OCI-LY7 (cell line): ENCODE measurements around the gene PIP4K2A. TPM values are rescaled to one million over a fixed set of nuclear protein-coding genes. Genes with fewer than 3 reads are reported as not detected.
"Not testable (repeated sequence)": the region's sequence is repeated elsewhere in the genome, so short reads cannot be mapped to it uniquely, and the experiment has no call there.

Experiments used
- BruUV-seq: library from RNA; stranded (reverse); fragments of 400-500 nt; replicated peaks from 2 replicates; lab custom pipeline; 2021; lab: Mats Ljungman, UMichigan
- CTCF ChIA-PET: fragments of 300-600 bp; sonication (Branson Sonifier 250); formaldehyde crosslinking; loops from one replicate; lab custom pipeline; 2022; ENCODE audit warnings: antibody characterized with exemption; ENCODE audit not compliant: unreplicated experiment; lab: Charles Lee
- POLR2A ChIA-PET: fragments of 300-600 bp; sonication (Branson Sonifier 250); formaldehyde crosslinking; loops from one replicate; lab custom pipeline; 2022; ENCODE audit warnings: antibody characterized with exemption; lab: Charles Lee
- DNase-seq: peaks from one replicate; pipeline ENCODE4 v3.0.0-alpha.2; 2015; ENCODE audit warnings: low spot score
- H2AFZ ChIP-seq: fragments of 200-600 bp; sonication (generic), shearing (Covaris generic); 2 replicates; pipeline ENCODE4 v1.6.1; 2014; ENCODE audit warnings: mild to moderate bottlenecking, antibody characterized with exemption, low read length, moderate library complexity
- H3K27ac ChIP-seq: fragments of 200-600 bp; sonication (generic); 2 replicates; pipeline ENCODE4 v1.5.1; 2014; ENCODE audit warnings: mixed run types, low read depth, mild to moderate bottlenecking, moderate library complexity, low read length, inconsistent platforms; ENCODE audit not compliant: poor library complexity, severe bottlenecking
- H3K36me3 ChIP-seq: fragments of 200-600 bp; sonication (generic); 2 replicates; pipeline ENCODE4 v1.6.1; 2014; ENCODE audit warnings: mild to moderate bottlenecking, antibody characterized with exemption, low read length, moderate library complexity, mixed read lengths; ENCODE audit not compliant: insufficient read depth
- H3K4me1 ChIP-seq: fragments of 200-600 bp; sonication (generic); 2 replicates; pipeline ENCODE4 v1.5.1; 2014; ENCODE audit warnings: mild to moderate bottlenecking, low read length; ENCODE audit not compliant: insufficient read depth, poor library complexity, severe bottlenecking
- H3K4me2 ChIP-seq: fragments of 200-600 bp; sonication (generic); 2 replicates; pipeline ENCODE4 v1.6.1; 2014; ENCODE audit warnings: mild to moderate bottlenecking, low read length
- H3K4me3 ChIP-seq: fragments of 200-600 bp; sonication (generic); 2 replicates; pipeline ENCODE4 v1.5.1; 2014; ENCODE audit warnings: mild to moderate bottlenecking, low read depth, low read length; ENCODE audit not compliant: poor library complexity, severe bottlenecking
- H3K79me2 ChIP-seq: fragments of 200-600 bp; sonication (generic); 2 replicates; pipeline ENCODE4 v1.6.1; 2016; ENCODE audit warnings: low read depth, mild to moderate bottlenecking, low read length, moderate library complexity, mixed read lengths; ENCODE audit not compliant: insufficient read depth
- H3K9me2 ChIP-seq: fragments of 200-600 bp; sonication (generic); 2 replicates; pipeline ENCODE4 v1.6.1; 2016; ENCODE audit warnings: mild to moderate bottlenecking, low read length, mixed read lengths; ENCODE audit not compliant: insufficient read depth
- H3K9me3 ChIP-seq: fragments of 200-600 bp; sonication (generic); 2 replicates; pipeline ENCODE4 v1.6.1; 2014; ENCODE audit warnings: mild to moderate bottlenecking, mixed run types, low read length, mixed read lengths
- H4K20me1 ChIP-seq: fragments of 200-600 bp; sonication (generic); 2 replicates; pipeline ENCODE4 v1.6.1; 2014; ENCODE audit warnings: mild to moderate bottlenecking, antibody characterized with exemption, low read length, moderate library complexity, mixed read lengths; ENCODE audit not compliant: insufficient read depth
- EZH2phosphoT487 ChIP-seq: fragments of 200-600 bp; sonication (generic); IDR thresholded peaks from 2 replicates; pipeline ENCODE4 v1.6.1; 2018; ENCODE audit warnings: low read depth, borderline replicate concordance, mild to moderate bottlenecking, mixed run types, antibody characterized with exemption, low read length, moderate library complexity, mixed read lengths
- intact Hi-C: fragments of 100-400 bp; cut with micrococcal nuclease; formaldehyde crosslinking; loops from one replicate; pipeline ENCODE4 v1.10.0; 2022; ENCODE audit not compliant: unreplicated experiment
- total RNA-seq, 2 experiments: library from RNA; depleted of rRNA in 1 of 2; stranded (reverse); fragments of >200 nt in 1 of 2; shearing (Covaris generic) in 1 of 2; gene quantifications; 2 replicates each; pipeline ENCODE4 v1.2.3, GENCODE V29; 2014 to 2022
- TF ChIP-seq, protein P1 (sequence below): fragments of 200-600 bp; sonication (generic); conservative IDR thresholded peaks from 2 replicates; pipeline ENCODE4 v1.5.1; 2014; ENCODE audit warnings: mild to moderate bottlenecking, antibody characterized with exemption, low read length, moderate library complexity, mixed read lengths

PIP4K2A gene
- total RNA-seq, 2 experiments from 2014 or later: 32.5 to 42.6 TPM

DNA sequence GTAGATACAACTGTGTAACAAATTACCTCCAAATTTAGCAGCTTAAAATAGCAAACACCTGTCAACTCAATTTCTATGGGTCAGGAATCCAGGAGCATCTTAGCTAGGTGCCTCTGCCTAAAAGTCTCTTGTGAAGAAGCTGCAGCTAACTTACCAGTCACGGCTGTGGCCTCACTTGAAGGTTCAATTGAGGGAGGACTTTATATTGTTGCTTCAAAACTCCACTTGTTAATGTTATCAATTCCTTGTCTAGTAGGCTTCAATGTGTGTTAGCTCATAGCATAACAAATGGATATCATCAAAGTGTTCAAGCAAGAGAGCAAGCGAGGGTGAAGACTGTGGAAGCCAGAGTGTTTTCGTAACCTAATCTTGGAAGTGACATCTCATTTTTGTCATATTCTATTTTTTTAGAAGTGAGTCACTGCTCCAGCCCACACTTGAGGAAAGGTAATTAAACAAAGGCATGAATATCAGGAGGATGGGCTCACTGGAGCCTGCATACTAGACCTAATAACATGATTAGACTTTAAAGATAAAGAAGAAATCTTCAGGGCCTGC, 196.1 kb downstream of the PIP4K2A start:
- H3K4me3 ChIP-seq: no peak overlapping the region
- no peaks in the 10 kb centered on the region for H3K4me1 ChIP-seq
- DNase-seq: no peak
- H4K20me1 ChIP-seq: no peaks in the 10 kb centered on the region
- no peaks in the 10 kb centered on the region for H3K79me2 ChIP-seq
- no peak overlapping the region for H2AFZ ChIP-seq
- CTCF ChIA-PET: no interaction called here
- no peaks in the 10 kb centered on the region for H3K36me3 ChIP-seq
- intact Hi-C loops: no loop called here
- no TSS peak for BruUV-seq
- no peaks in the 10 kb centered on the region for H3K9me3 ChIP-seq
- H3K9me2 ChIP-seq: no peaks in the 10 kb centered on the region
- TF ChIP-seq EZH2phosphoT487: no peak
- TF ChIP-seq, protein P1, sequence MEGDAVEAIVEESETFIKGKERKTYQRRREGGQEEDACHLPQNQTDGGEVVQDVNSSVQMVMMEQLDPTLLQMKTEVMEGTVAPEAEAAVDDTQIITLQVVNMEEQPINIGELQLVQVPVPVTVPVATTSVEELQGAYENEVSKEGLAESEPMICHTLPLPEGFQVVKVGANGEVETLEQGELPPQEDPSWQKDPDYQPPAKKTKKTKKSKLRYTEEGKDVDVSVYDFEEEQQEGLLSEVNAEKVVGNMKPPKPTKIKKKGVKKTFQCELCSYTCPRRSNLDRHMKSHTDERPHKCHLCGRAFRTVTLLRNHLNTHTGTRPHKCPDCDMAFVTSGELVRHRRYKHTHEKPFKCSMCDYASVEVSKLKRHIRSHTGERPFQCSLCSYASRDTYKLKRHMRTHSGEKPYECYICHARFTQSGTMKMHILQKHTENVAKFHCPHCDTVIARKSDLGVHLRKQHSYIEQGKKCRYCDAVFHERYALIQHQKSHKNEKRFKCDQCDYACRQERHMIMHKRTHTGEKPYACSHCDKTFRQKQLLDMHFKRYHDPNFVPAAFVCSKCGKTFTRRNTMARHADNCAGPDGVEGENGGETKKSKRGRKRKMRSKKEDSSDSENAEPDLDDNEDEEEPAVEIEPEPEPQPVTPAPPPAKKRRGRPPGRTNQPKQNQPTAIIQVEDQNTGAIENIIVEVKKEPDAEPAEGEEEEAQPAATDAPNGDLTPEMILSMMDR: no peak
- no peak overlapping the region for H3K4me2 ChIP-seq
- POLR2A ChIA-PET: interaction anchor here (0.7 kb wide), 1 partner anchor 942 kb away, joined by 3 read pairs; no protein-coding TSS in a partner anchor
- no peak overlapping the region for H3K27ac ChIP-seq

DNA sequence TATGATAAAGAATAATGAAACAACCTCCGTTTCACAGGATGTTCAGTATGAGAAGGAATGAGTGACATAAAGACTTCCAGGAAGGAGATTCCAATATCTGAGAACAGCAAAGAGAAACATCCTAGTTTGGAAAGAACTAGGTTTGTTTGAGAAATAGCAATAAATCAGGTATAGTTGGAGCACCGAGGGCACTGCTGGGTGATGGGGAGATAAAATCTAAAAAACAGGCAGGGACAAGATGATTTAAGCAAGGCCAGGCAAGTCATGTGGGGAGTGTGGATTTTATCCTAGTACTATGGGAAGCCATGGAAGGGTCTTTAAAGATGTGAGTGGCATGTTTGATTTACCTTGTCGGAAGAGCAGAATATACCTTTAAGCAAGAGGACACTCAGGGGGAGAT, 199.4 kb downstream of the PIP4K2A start:
- POLR2A ChIA-PET: no interaction called here
- intact Hi-C loops: no loop called here
- Histone ChIP-seq H3K36me3 (no peaks in the 10 kb centered on the region), H3K4me3 (no peak overlapping the region), H2AFZ (no peak overlapping the region), H3K9me3 (no peaks in the 10 kb centered on the region), H3K4me1 (no peaks in the 10 kb centered on the region), H3K27ac (no peak overlapping the region), H4K20me1 (no peaks in the 10 kb centered on the region), H3K9me2 (no peaks in the 10 kb centered on the region), H3K79me2 (no peaks in the 10 kb centered on the region), H3K4me2 (no peak overlapping the region)
- DNase-seq: no peak
- no peak for TF ChIP-seq EZH2phosphoT487
- TF ChIP-seq, protein P1: no peak
- CTCF ChIA-PET: no interaction called here
- BruUV-seq: no TSS peak

DNA sequence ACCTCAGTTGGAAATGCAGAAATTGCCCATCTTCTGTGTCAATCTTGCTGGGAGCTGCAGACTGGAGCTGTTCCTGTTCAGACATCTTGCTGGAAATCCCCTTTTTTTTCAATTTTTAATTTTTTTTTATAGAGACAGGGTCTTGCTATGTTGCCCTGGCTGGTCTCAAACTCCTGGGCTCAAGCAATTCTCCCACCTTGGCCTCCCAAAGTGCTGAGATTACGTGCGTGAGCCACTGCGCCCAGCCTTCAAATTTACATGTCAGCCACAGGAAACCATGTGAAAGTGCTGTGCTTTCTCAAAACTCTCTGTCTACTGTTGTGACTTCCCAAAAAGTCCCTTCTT, 200.0 kb downstream of the PIP4K2A start:
- H3K4me2 ChIP-seq, H3K4me3 ChIP-seq, H3K27ac ChIP-seq, intact Hi-C loops, CTCF ChIA-PET, POLR2A ChIA-PET, H3K36me3 ChIP-seq, H3K9me3 ChIP-seq, H3K79me2 ChIP-seq, H2AFZ ChIP-seq, H4K20me1 ChIP-seq, H3K9me2 ChIP-seq, BruUV-seq, H3K4me1 ChIP-seq, DNase-seq: not testable (repeated sequence)

DNA sequence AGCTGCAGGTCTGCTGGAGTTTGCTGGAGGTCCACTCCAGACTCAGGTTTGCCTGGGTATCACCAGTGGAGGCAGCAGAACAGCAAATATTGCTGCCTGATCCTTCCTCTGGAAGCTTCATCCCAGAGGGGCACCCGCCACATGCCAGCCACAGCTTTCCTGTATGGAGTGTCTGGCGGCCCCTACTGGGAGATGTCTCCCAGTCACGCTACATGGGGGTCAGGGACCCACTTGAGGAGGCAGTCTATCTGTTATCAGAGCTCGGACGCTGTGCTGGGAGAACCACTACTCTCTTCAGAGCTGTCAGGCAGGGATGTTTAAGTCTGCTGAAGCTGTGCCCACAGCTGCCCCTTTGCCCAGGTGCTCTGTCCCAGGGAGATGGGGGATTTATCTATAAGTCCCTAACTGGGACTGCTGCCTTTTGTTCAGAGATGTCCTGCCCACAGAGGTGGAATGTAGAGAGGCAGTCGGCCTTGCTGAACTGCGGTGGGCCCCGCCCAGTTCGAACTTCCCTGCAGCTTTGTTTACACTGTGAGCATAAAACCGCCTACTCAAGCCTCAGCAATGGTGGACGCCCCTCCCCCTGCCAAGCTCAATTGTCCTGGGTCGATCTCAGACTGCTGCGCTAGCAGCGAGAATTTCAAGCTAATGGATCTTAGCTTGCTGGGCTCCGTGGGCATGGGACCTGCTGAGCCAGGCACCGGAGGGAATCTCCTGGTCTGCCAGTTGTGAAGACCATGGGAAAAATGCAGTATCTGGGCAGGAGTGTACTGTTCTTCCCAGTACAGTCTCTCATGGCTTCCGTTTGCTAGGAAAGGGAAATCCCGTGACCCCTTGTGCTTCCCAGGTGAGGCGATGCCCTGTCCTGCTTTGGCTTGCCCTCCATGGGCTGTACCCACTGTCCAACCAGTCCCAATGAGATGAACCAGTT, 200.6 kb downstream of the PIP4K2A start:
- CTCF ChIA-PET, H3K4me1 ChIP-seq, H3K4me2 ChIP-seq, H3K9me2 ChIP-seq, H3K4me3 ChIP-seq, H3K9me3 ChIP-seq, H3K36me3 ChIP-seq, H3K79me2 ChIP-seq, intact Hi-C loops, BruUV-seq, H2AFZ ChIP-seq, H4K20me1 ChIP-seq, DNase-seq, H3K27ac ChIP-seq, POLR2A ChIA-PET: not testable (repeated sequence)

DNA sequence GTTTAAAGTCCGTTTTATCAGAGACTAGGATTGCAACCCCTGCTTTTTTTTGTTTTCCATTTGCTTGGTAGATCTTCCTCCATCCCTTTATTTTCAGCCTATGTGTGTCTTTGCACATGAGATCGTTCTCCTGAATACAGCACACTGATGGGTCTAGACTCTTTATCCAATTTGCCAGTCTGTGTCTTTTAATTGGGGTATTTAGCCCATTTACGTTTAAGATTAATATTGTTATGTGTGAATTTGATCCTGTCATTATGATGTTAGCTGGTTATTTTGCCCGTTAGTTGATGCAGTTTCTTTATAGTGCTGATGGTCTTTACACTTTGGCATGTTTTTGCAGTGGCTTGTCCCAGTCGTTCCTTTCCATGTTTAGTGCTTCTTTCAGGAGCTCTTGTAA, 202.4 kb downstream of the PIP4K2A start:
- H3K27ac ChIP-seq, H3K4me2 ChIP-seq, H3K79me2 ChIP-seq, H3K9me3 ChIP-seq, H3K36me3 ChIP-seq, H3K9me2 ChIP-seq, DNase-seq, H3K4me1 ChIP-seq, H3K4me3 ChIP-seq, intact Hi-C loops, BruUV-seq, H2AFZ ChIP-seq, CTCF ChIA-PET, POLR2A ChIA-PET, H4K20me1 ChIP-seq: not testable (repeated sequence)
